Cardiac muscle cell (in vitro differentiated cells and primary cell): ENCODE results near the gene VWC2L. TPM values are rescaled to one million over a fixed set of nuclear protein-coding genes. Genes with fewer than 3 reads are reported as not detected.

Experiments used
- DNase-seq, 2 donors: peaks; one replicate each; pipeline versions ENCODE4 v3.0.0 to v3.0.0-alpha.2; 2010 to 2017; ENCODE audit warnings: low read depth in 1 of 2, low spot score in 1 of 2
- H3K27ac ChIP-seq: fragments of 200-600 bp; sonication (generic); 2 replicates; pipeline ENCODE4 v1.5.1; 2016
- H3K27me3 ChIP-seq: fragments of 200-600 bp; sonication (generic); 2 replicates; pipeline ENCODE4 v1.6.0; 2016; ENCODE audit warnings: control low read depth
- H3K36me3 ChIP-seq: fragments of 200-600 bp; sonication (generic); 2 replicates; pipeline ENCODE4 v1.5.1; 2016; ENCODE audit warnings: control low read depth
- H3K4me1 ChIP-seq: fragments of 200-600 bp; sonication (generic); 2 replicates; pipeline ENCODE4 v1.8.1; 2017; ENCODE audit warnings: low read depth, mild to moderate bottlenecking, mixed run types
- H3K4me3 ChIP-seq: fragments of 200-600 bp; sonication (generic); 2 replicates; pipeline ENCODE4 v1.5.1; 2016; ENCODE audit warnings: mild to moderate bottlenecking
- H3K9me3 ChIP-seq: fragments of 200-600 bp; sonication (generic); 2 replicates; pipeline ENCODE4 v1.5.1; 2017; ENCODE audit warnings: low read depth, mild to moderate bottlenecking, control low read depth
- CTCF ChIP-seq: IDR thresholded peaks from 2 replicates; pipeline ENCODE4 v1.5.1; 2012; ENCODE audit warnings: low read depth, mild to moderate bottlenecking, low read length
- polyA plus RNA-seq: library from polyadenylated mRNA; unstranded; fragments of >200 nt; fragmentation: Nextera tagmentation; extraction: Ambion mirVana; gene quantifications from 2 replicates; pipeline ENCODE4 v1.2.1, GENCODE V29; 2016
- total RNA-seq: library from RNA; depleted of rRNA; stranded (reverse); fragments of >200 nt; gene quantifications from 2 replicates; pipeline ENCODE4 v1.2.3, GENCODE V29; 2016

Gene VWC2L
- total and polyA plus RNA-seq, 2 experiments from 2014 or later = 0.10 to 0.24 TPM

DNA sequence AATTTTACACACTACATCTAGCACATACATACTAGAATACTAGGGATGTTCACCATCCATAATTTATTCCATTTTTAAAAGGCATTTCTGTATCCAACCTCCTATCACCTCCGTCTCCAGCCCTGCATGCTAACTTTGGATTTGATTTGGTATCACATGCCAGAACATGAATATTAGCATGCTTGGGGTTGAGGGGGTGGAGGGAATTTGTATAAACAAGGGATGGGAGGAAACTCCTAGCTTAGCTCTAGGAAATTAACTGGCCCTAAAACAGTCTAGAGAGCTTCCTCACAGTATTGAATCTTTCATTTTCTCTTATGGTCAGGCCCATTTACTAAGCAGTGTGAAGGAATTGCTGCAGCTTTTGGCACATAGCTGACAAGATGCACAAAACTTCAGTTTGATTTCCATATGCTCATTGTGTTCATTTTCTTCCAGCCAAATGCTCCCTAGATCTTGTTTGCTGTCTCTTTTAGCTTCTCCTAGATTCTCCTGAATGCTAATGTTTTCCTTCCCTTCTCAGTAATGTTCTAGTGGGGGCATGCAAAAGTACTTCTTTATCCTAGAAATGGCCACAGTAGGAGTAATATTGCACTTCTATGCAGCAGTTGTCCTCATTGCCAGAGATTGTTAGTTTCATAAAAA lies 135.2 kb downstream of the VWC2L start:
- DNase-seq = no peak
- no peak for TF ChIP-seq CTCF
- H3K4me1 ChIP-seq = no peaks in the 10 kb centered on the region
- no peaks in the 10 kb centered on the region for H3K36me3 ChIP-seq
- H3K27me3 ChIP-seq = no peaks in the 10 kb centered on the region
- H3K27ac ChIP-seq = no peak overlapping the region
- no peaks in the 10 kb centered on the region for H3K9me3 ChIP-seq
- no peak overlapping the region for H3K4me3 ChIP-seq

GRCh38 chr2:214547931-214548330 lies 137.1 kb downstream of the VWC2L start:
- Histone ChIP-seq H3K4me1 (no peaks in the 10 kb centered on the region), H3K27me3 (no peaks in the 10 kb centered on the region), H3K27ac (no peak overlapping the region), H3K36me3 (no peaks in the 10 kb centered on the region), H3K4me3 (no peak overlapping the region), H3K9me3 (no peaks in the 10 kb centered on the region)
- no peak for DNase-seq
- TF ChIP-seq CTCF = no peak

- no peaks in the 10 kb centered on the region for H3K36me3 ChIP-seq
- no peak overlapping the region for H3K4me3 ChIP-seq
- DNase-seq = no peak
- H3K27ac ChIP-seq = no peak overlapping the region
- H3K9me3 ChIP-seq = no peaks in the 10 kb centered on the region
- H3K4me1 ChIP-seq = no peaks in the 10 kb centered on the region
- no peak for TF ChIP-seq CTCF
- H3K27me3 ChIP-seq = no peaks in the 10 kb centered on the region
Measured at GRCh38 chr2:214549946-214550345, 139.1 kb downstream of the VWC2L start.

DNA sequence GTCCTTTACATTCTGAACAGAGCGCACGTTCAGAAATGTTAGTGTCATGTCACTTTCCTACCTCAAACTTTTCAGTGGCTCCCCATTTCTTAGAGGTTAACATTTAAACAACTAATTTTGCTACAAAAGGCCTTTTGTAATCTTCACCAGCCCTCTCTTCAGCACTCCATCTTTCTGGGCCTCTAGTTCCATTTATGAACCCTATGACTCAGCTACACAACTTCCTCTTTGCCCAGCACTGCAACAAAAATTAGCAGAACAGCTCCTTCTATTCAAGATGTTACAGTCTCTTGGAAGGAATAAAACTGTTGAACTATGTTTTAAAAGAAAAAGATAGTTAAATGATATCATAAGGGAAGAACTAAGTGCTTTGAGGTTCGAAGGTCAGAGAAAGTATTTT lies 139.9 kb downstream of the VWC2L start:
- Histone ChIP-seq H3K27me3 (no peaks in the 10 kb centered on the region), H3K9me3 (no peaks in the 10 kb centered on the region)
- TF ChIP-seq CTCF = no peak

GRCh38 chr2:214557884-214558283 lies 147.0 kb downstream of the VWC2L start:
- Histone ChIP-seq H3K27ac (peak overlapping the region; percentile 23), H3K4me3 (no peak overlapping the region), H3K4me1 (peaks cover 7% of the 10 kb centered on the region), H3K9me3 (no peaks in the 10 kb centered on the region), H3K36me3 (no peaks in the 10 kb centered on the region), H3K27me3 (no peaks in the 10 kb centered on the region)
- no peak for TF ChIP-seq CTCF
- DNase-seq = no peak

More for the DNA sequence above, 139.9 kb downstream of the VWC2L start:
- no peak for DNase-seq
- no peak overlapping the region for H3K27ac ChIP-seq
- H3K4me1 ChIP-seq = no peaks in the 10 kb centered on the region
- no peaks in the 10 kb centered on the region for H3K36me3 ChIP-seq
- no peak overlapping the region for H3K4me3 ChIP-seq
